Activated naive CD4-positive, alpha-beta T cell treated with anti-CD3 and anti-CD28 coated beads for 36 hours (primary cell): ENCODE data around the gene KATNBL1. TPM values are rescaled to one million over a fixed set of nuclear protein-coding genes. Genes with fewer than 3 reads are reported as not detected.
A peak's percentile ranks its signal among the peaks of the same experiment; 100 is the strongest.
"Not testable (repeated sequence)": the region's sequence is repeated elsewhere in the genome, so short reads cannot be mapped to it uniquely, and the experiment has no call there.

ENCODE experiments used
- CTCF ChIA-PET: fragments of 350-600 bp; sonication (Branson Sonifier 250); formaldehyde crosslinking; loops from one replicate; lab custom pipeline; 2021; ENCODE audit warnings: antibody characterized with exemption; lab: Charles Lee
- DNase-seq: peaks from one replicate; pipeline ENCODE4 v3.0.0-alpha.2; 2020
- H3K27ac Mint-ChIP-seq: one replicate; pipeline ENCODE4 v1.8.0; 2021; ENCODE audit warnings: mild to moderate bottlenecking, mixed read lengths
- H3K27me3 Mint-ChIP-seq: one replicate; pipeline ENCODE4 v1.8.0; 2021; ENCODE audit warnings: low read depth, mixed read lengths
- H3K36me3 Mint-ChIP-seq: one replicate; pipeline ENCODE4 v1.8.0; 2021; ENCODE audit warnings: low read depth, mixed read lengths
- H3K4me1 Mint-ChIP-seq: one replicate; pipeline ENCODE4 v1.8.0; 2021; ENCODE audit warnings: low read depth, mixed read lengths
- H3K4me3 Mint-ChIP-seq: one replicate; pipeline ENCODE4 v1.8.0; 2021; ENCODE audit warnings: mild to moderate bottlenecking, moderate library complexity, mixed read lengths
- H3K9me3 Mint-ChIP-seq: one replicate; pipeline ENCODE4 v1.8.0; 2021; ENCODE audit warnings: mixed read lengths
- intact Hi-C: fragments of 100-400 bp; cut with micrococcal nuclease; formaldehyde crosslinking; loops from one replicate; pipeline ENCODE4 v1.15.1; 2023
- total RNA-seq, 2 experiments: library from RNA; stranded (reverse); gene quantifications; one replicate each; pipeline ENCODE4 v1.2.3, GENCODE V29; 2021

Gene KATNBL1
- total RNA-seq, 2 experiments from 2014 or later = 46.4 to 51.6 TPM

DNA sequence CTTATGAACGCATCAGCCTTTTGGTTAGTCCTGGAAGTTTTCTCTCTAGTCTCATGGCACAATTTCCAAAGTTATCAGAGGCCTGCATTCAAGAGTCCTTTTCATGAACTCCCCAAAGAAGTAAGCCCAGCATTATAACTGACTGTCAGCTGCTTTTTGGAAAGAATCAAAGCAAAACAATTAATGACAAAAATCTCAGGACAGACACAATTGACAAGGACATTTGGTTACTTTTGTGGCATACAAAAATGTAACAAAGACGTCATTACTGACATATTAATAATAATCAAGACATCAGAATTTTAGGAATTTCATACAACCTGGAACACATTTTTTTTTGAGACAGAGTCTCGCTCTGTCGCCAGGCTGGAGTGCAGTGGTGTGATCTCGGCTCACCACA lies 21.2 kb downstream of the KATNBL1 start:
- H3K27ac Mint-ChIP-seq = no peak overlapping the region
- no peaks in the 10 kb centered on the region for H3K9me3 Mint-ChIP-seq
- H3K27me3 Mint-ChIP-seq = no peaks in the 10 kb centered on the region
- H3K36me3 Mint-ChIP-seq = peaks cover 6% of the 10 kb centered on the region
- intact Hi-C loops = no loop called here
- peaks cover 9% of the 10 kb centered on the region for H3K4me1 Mint-ChIP-seq
- CTCF ChIA-PET = no interaction called here
- no peak for DNase-seq
- no peak overlapping the region for H3K4me3 Mint-ChIP-seq

DNA sequence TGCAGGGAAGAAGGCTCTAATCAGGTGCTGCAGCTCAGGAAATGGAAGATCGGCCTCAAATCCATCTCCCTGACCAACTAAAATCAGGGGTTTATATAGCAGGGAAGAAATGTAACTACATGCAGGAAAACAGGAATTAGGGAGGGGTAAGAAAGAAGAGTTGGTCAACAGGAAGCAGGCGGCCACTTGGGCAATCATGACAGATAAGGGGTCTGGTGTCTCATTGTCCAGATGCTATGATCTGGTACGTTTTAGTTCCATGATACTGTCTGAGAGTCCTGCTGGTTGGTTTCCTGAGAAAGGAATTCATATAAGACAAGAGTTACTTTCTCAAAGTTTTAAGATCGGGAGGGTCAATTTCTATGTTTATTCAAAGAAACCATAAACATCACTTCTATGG lies 24.2 kb downstream of the KATNBL1 start:
- H3K4me1 Mint-ChIP-seq = peaks cover 6% of the 10 kb centered on the region
- no peak overlapping the region for H3K4me3 Mint-ChIP-seq
- no peak for DNase-seq
- no peaks in the 10 kb centered on the region for H3K27me3 Mint-ChIP-seq
- intact Hi-C loops = no loop called here
- CTCF ChIA-PET = no interaction called here
- H3K27ac Mint-ChIP-seq = no peak overlapping the region
- H3K36me3 Mint-ChIP-seq = peaks cover 8% of the 10 kb centered on the region
- no peaks in the 10 kb centered on the region for H3K9me3 Mint-ChIP-seq

DNA sequence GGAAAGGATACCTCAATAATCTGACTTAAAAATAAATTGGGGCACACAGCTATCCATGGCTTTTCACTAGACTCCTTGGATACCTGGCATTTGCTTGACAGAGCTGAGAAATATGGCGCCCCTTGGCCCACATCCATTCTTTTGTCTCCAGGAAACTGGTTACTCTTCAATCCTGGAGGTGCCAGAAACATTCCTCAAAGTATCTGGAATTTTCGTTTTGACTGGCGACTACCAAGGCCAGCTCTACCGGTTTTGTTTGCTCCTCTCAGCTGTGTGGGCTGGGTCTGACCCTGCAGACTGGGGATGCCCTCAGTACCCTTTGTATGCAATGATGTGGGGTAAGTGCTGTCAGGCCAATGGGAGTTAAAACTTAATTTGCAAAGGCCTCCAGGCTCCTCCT lies 27.0 kb downstream of the KATNBL1 start:
- intact Hi-C loops = no loop called here
- Mint-ChIP-seq H3K4me3 (no peak overlapping the region), H3K4me1 (peaks cover 2% of the 10 kb centered on the region), H3K36me3 (peaks cover 16% of the 10 kb centered on the region), H3K27me3 (no peaks in the 10 kb centered on the region), H3K27ac (no peak overlapping the region), H3K9me3 (no peaks in the 10 kb centered on the region)
- CTCF ChIA-PET = no interaction called here
- no peak for DNase-seq

DNA sequence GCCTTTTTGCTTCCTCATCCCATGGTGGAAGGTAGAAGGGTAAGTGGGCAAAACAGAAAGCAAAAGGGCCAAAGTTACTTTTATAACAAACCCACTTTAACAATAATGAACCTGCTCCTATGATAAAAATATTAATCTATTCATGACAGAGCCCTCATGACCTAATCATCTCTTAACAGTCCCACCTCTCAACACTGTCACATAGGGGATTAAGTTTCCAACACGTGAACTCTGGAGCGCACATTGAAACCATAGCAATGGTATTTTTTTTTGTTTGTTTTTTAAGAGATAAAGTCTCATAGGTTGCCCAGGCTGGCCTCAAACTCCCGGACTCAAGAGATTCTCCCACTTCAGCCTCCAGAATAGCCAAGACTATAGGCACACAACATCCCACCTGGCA lies 30.7 kb downstream of the KATNBL1 start:
- H3K36me3 Mint-ChIP-seq = peaks cover 23% of the 10 kb centered on the region
- no peak overlapping the region for H3K4me3 Mint-ChIP-seq
- DNase-seq = no peak
- no peaks in the 10 kb centered on the region for H3K27me3 Mint-ChIP-seq
- intact Hi-C loops = no loop called here
- CTCF ChIA-PET = interaction anchor here (0.7 kb wide), 1 partner anchor 1026 kb away, joined by 4 read pairs; no protein-coding TSS in a partner anchor
- no peak overlapping the region for H3K27ac Mint-ChIP-seq
- no peaks in the 10 kb centered on the region for H3K4me1 Mint-ChIP-seq
- peaks cover 4% of the 10 kb centered on the region for H3K9me3 Mint-ChIP-seq

DNA sequence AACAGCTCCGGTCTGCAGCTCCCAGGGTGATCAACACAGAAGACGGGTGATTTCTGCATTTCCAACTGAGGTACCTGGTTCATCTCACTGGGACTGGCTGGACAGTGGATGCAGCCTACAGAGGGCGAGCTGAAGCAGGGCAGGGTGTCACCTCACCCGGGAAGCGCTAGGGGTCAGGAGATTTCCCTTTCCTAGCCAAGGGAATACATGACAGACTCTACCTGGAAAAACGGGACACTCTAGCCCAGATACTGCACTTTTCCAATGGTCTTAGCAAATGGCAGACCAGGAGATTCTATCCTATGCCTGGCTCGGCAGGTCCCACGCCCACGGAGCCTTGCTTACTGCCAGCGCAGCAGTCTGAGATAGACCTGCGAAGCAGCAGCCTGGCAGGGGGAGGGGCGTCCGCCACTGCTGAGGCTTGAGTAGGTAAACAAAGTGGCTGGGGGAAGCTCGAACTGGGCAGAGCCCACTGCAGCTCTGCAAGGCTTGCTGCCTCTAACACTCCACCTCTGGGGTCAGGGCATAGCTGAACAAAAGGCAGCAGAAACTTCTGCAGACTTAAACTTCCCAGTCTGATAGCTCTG lies 43.8 kb downstream of the KATNBL1 start:
- CTCF ChIA-PET, DNase-seq, intact Hi-C loops, H3K27me3 Mint-ChIP-seq, H3K4me3 Mint-ChIP-seq, H3K27ac Mint-ChIP-seq: not testable (repeated sequence)
- H3K9me3 Mint-ChIP-seq = peaks cover 29% of the 10 kb centered on the region
- H3K36me3 Mint-ChIP-seq = peaks cover 46% of the 10 kb centered on the region
- peaks cover 12% of the 10 kb centered on the region for H3K4me1 Mint-ChIP-seq

DNA sequence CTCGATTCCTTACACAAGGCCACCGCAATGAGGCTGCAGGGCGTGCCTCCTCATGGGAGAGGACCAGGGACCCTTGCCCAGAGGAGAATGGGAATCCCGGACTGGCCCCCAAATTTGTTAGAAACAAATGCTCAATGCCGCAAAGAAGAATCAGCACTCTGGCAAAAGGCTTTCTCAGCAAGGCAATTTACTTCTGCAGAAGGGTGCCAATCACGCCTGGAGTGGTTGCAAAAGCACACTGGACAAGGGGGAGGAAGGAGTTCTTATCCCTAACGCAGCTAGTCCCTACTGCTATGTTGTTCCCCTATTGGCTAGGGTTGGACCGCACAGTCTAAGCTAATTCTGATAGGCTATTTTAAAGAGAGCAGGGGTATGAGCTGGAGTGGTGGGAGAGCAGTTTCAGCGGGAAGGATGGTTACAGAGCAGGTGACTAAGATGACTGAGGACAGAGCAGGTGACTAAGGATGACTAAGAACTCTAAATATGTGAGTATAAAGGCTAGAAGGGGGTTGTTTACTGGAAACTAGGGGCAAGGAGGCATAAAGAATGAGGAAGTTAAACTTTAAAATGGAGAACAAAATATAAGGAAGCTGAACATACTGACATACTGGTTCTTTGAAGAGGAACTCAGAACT lies 48.5 kb downstream of the KATNBL1 start:
- DNase-seq = no peak
- Mint-ChIP-seq H3K4me1 (no peaks in the 10 kb centered on the region), H3K4me3 (no peak overlapping the region), H3K27me3 (no peaks in the 10 kb centered on the region), H3K36me3 (peaks cover 68% of the 10 kb centered on the region), H3K9me3 (peaks cover 29% of the 10 kb centered on the region), H3K27ac (no peak overlapping the region)
- intact Hi-C loops = no loop called here
- CTCF ChIA-PET = no interaction called here

DNA sequence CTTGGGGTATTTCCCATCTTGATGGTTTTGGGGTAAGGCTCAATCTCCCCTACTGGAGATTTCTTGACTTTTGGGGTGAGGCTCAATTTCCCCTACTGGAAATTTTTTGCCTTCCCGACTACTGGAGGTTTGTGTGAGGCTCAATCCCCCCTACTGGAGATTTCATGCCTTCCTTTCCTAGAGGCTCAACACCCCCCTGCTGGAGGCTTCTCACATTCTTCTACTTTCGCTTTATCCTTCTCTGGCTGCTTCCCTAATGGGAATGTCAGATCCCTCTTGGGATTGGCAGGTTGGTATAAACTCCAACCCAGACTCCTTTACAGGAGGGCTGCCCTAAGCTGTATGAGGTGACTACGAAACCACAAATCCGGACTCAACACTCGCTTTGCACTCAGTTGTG lies 49.2 kb downstream of the KATNBL1 start:
- no peak overlapping the region for H3K27ac Mint-ChIP-seq
- H3K9me3 Mint-ChIP-seq = peaks cover 34% of the 10 kb centered on the region
- intact Hi-C loops = no loop called here
- H3K27me3 Mint-ChIP-seq = no peaks in the 10 kb centered on the region
- peaks cover under 1% of the 10 kb centered on the region for H3K4me1 Mint-ChIP-seq
- CTCF ChIA-PET = interaction anchor here (0.7 kb wide), 1 partner anchor 333 kb away, joined by 3 read pairs; no protein-coding TSS in a partner anchor
- DNase-seq = no peak
- H3K36me3 Mint-ChIP-seq = peaks cover 74% of the 10 kb centered on the region
- H3K4me3 Mint-ChIP-seq = no peak overlapping the region

DNA sequence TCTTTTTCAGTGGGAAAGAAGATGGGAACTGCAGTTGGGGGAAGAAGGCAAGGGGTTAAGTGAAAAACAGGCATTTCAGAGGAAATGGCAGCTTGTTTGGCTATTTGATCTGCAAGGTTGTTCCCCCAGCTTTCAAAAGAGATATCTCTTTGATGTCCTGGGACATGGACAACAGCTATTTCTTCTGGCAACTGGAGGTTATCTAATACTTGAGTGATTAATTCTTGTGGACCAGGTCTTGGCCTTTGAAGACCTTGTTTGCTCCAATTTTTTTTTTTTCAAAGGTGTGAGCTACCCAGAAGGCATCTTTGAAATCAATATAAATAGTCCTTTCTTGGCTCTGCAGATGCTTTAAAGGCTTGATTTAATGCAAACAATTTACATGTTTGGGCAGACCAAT lies 51.5 kb downstream of the KATNBL1 start:
- peaks cover 89% of the 10 kb centered on the region for H3K36me3 Mint-ChIP-seq
- CTCF ChIA-PET = interaction anchor here (1.0 kb wide), 1 partner anchor 21 kb away, joined by 3 read pairs; no protein-coding TSS in a partner anchor
- intact Hi-C loops = no loop called here
- H3K4me1 Mint-ChIP-seq = peaks cover 6% of the 10 kb centered on the region
- H3K27me3 Mint-ChIP-seq = no peaks in the 10 kb centered on the region
- no peak overlapping the region for H3K27ac Mint-ChIP-seq
- no peak overlapping the region for H3K4me3 Mint-ChIP-seq
- DNase-seq = no peak
- H3K9me3 Mint-ChIP-seq = peaks cover 51% of the 10 kb centered on the region

DNA sequence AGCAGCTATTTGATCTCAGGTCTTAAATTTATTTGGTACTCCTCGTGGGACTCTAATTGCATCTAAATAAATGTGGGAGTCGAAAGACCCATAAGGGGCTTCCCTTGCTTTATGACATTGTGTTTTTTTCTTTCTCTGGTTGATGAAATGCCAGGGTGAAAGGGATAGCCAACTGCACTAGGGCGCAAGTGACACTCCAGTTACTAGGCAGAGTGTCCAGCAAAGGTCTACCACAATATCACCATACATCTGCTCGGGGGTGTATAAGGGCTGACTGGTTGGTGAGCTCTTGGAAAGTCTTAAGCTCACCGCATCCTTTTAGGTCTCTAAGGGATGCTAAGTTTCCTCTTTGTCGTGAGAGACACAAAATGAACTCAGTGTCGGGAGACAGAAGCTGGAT lies 54.0 kb downstream of the KATNBL1 start:
- CTCF ChIA-PET = no interaction called here
- DNase-seq = no peak
- Mint-ChIP-seq H3K9me3 (peaks cover 32% of the 10 kb centered on the region), H3K4me1 (peaks cover 6% of the 10 kb centered on the region), H3K27ac (no peak overlapping the region), H3K27me3 (no peaks in the 10 kb centered on the region), H3K4me3 (no peak overlapping the region), H3K36me3 (peaks cover 76% of the 10 kb centered on the region)
- intact Hi-C loops = no loop called here

DNA sequence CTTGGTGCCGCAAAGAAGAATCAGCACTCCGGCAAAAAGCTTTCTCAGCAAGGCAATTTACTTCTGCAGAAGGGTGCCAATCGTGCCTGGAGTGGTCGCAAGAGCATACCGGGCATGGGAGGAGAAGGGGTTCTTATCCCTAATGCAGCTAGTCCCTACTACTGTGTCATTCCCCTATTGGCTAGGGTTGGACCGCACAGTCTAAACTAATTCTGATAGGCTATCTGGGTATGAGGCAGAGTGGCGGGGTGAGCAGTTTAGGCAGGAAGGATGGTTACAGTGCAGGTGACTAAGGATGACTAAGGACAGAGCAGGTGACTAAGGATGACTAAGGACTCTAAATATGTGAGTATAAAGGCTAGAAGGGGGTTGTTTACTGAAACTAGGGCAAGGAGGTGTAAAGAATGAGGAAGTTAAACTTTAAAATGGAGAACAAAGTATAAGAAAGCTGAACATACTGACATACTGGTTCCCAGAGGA lies 55.1 kb downstream of the KATNBL1 start:
- CTCF ChIA-PET = interaction anchor here (0.6 kb wide), 1 partner anchor 115 kb away, joined by 6 read pairs; no protein-coding TSS in a partner anchor
- H3K36me3 Mint-ChIP-seq = peaks cover 68% of the 10 kb centered on the region
- DNase-seq = peak; percentile 22
- H3K27ac Mint-ChIP-seq = peak overlapping the region; percentile 69
- no peak overlapping the region for H3K4me3 Mint-ChIP-seq
- H3K4me1 Mint-ChIP-seq = peaks cover 6% of the 10 kb centered on the region
- peaks cover 25% of the 10 kb centered on the region for H3K9me3 Mint-ChIP-seq
- intact Hi-C loops = no loop called here
- no peaks in the 10 kb centered on the region for H3K27me3 Mint-ChIP-seq

DNA sequence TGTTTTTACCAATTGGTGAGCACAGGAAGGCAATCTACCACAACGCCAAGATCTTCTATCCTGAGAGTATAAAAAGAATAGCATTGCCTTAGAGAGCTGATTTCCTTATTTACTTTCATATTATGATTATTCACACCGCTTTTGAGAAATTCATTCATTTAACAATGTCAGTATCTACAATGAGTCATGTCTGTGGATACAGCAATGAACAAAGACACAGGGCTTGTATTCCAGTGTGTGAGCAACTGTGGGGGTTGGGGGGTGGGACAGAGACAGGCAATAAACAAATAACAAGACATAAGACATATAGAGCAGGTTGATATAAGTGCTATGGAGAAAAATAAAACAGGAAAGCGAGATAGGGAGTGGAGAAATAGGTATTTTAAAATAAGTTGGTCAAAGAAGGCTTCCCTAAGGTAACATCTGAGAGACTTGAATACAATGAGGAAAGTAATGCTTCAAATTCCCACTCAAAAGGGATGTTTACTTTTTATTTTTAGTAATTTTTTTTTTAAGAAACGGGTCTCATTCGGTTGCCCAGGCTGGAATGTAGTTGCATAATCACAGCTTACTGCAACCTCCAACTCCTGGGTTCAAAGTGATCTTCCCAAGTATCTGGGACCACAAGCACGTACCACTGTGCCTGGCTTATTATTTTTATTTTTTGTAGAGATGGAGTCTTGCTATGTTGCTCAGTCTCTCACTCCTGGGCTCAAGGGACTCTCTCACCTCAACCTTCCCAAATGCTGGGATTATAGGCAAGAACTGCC lies 62.3 kb downstream of the KATNBL1 start:
- intact Hi-C loops = no loop called here
- no peaks in the 10 kb centered on the region for H3K27me3 Mint-ChIP-seq
- no peaks in the 10 kb centered on the region for H3K4me1 Mint-ChIP-seq
- DNase-seq = no peak
- no peak overlapping the region for H3K4me3 Mint-ChIP-seq
- peaks cover 30% of the 10 kb centered on the region for H3K36me3 Mint-ChIP-seq
- H3K9me3 Mint-ChIP-seq = no peaks in the 10 kb centered on the region
- H3K27ac Mint-ChIP-seq = no peak overlapping the region
- CTCF ChIA-PET = no interaction called here

DNA sequence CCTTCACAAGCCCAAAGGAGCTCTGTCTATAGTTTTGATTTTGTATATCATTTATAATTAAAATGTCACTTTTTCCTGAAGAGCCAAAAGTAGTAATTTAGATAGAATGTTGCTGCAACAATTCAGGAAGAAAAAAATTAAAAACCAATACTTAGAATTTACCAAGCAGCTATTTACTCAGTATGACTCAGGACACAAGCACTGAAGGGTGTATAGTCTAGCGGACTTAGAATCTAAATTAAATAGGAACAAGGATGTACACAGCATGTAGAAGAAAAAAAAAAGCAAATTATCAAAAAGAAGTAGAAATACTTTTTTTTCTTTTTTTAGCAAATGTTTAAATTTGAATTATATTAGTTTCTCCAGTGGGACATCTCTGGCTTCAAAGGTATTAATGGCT lies 76.4 kb downstream of the KATNBL1 start:
- Mint-ChIP-seq H3K9me3 (no peaks in the 10 kb centered on the region), H3K36me3 (peaks cover 2% of the 10 kb centered on the region), H3K27ac (no peak overlapping the region), H3K4me1 (no peaks in the 10 kb centered on the region), H3K27me3 (no peaks in the 10 kb centered on the region), H3K4me3 (no peak overlapping the region)
- DNase-seq = no peak
- intact Hi-C loops = no loop called here
- CTCF ChIA-PET = interaction anchor here (0.7 kb wide), 1 partner anchor 76 kb away, joined by 4 read pairs; no protein-coding TSS in a partner anchor
